D721Med (cell line): ENCODE data around the gene TMEM131L.

Experiments used
- DNase-seq: peaks from one replicate; pipeline ENCODE4 v3.0.0; 2011; ENCODE audit warnings: low spot score; ENCODE audit not compliant: insufficient read length
- FAIRE-seq: peaks from 2 replicates; lab custom pipeline; 2011; peaks lifted over from hg19 to GRCh38; lab: Jason Lieb, UNC
- CTCF ChIP-seq: IDR thresholded peaks from 2 replicates; pipeline ENCODE4 v1.5.1; 2012; ENCODE audit warnings: mild to moderate bottlenecking, control low read depth; ENCODE audit not compliant: insufficient read depth; ENCODE audit errors: missing control alignments

Gene TMEM131L

GRCh38 chr4:153531000-153531358 lies 64.8 kb downstream of the TMEM131L start:
- no peak for TF ChIP-seq CTCF
- no peak for DNase-seq

GRCh38 chr4:153531976-153532626 lies 65.9 kb downstream of the TMEM131L start:
- DNase-seq (no peak), FAIRE-seq (no peak)
- no peak for TF ChIP-seq CTCF

More at GRCh38 chr4:153531000-153531358, 64.8 kb downstream of the TMEM131L start:
- no peak for FAIRE-seq

GRCh38 chr4:153532636-153533035 lies 66.5 kb downstream of the TMEM131L start:
- FAIRE-seq (no peak), DNase-seq (no peak)
- TF ChIP-seq CTCF = no peak

GRCh38 chr4:153533387-153533786 lies 67.2 kb downstream of the TMEM131L start:
- no peak for TF ChIP-seq CTCF
- DNase-seq (no peak), FAIRE-seq (no peak)

- no peak for DNase-seq
- no peak for FAIRE-seq
- no peak for TF ChIP-seq CTCF
Observed at GRCh38 chr4:153534792-153535629, 68.9 kb downstream of the TMEM131L start.

GRCh38 chr4:153535772-153536513 lies 69.8 kb downstream of the TMEM131L start:
- FAIRE-seq (no peak), DNase-seq (no peak)
- TF ChIP-seq CTCF = no peak
